ENCODE data around the gene STIMATE.

STIMATE gene

DNA sequence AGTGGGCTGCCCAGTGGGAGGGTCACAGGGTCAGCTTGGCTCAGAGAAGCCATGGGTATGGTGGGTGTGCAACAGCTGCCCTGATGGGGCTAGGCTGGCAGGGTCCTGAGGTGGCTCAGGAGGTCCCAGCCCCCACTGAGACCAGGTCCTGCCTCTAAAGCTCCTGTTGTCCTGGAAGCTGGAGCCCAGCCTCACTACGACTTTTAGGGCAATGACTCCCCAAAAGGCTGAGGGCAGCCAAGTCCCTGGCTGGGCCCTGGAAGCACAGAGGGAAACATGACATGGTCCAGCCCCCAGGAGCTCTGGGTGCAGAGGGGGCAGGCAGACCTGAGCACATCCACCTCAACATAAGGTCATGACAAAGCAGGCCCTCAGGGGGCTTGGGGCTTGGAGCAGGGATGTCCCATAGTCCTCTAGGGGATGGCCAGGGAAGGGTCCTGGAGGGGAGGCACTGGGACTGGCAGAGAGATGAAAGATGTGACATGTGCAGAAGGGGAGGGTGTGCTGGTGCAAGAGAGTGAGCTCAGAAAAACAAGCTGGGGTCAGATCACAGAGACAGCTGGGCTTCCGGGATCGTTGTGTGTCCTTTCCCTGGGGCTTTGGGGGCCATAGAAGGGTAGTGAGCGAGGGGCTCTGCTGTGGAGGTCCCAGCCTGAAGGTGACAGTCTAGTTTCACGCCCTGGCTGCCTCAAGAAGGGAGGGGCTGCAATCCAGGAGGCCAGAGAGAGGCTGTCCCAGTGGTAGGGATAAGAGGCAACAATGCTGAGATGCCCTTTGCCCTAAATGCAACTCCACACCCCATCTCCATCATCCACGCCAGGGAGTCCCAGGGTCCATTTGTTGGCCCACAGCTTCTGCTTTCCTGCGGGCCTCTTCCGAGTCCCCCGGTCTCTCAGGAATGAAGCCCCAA, 103.4 kb downstream of the STIMATE start:
- Histone ChIP-seq H3K4me3 (ENCODE audit: low read depth, low read length, poor library complexity, severe bottlenecking) (no peak overlapping the region), H3K36me3 (ENCODE audit: insufficient read depth, low read length) (no peaks in the 10 kb centered on the region), H3K9ac (ENCODE audit: low read length) (no peak overlapping the region), H3K79me2 (ENCODE audit: insufficient read depth, low read length) (no peaks in the 10 kb centered on the region), H3F3A (ENCODE audit: insufficient read depth, low read length) (no peaks in the 10 kb centered on the region), H3K4me2 (ENCODE audit: low read length) (no peak overlapping the region), H2AFZ (ENCODE audit: low read length) (no peak overlapping the region), H3K4me1 (ENCODE audit: insufficient read depth, low read length, severe bottlenecking) (no peaks in the 10 kb centered on the region), H3K27ac (ENCODE audit: low read depth, low read length, poor library complexity, severe bottlenecking) (no peak overlapping the region), H3K27me3 (ENCODE audit: insufficient read depth, low read length) (no peaks in the 10 kb centered on the region; the same call in 1 of the 2 replicates), H4K20me1 (ENCODE audit: insufficient read depth, low read length) (no peaks in the 10 kb centered on the region), H3K9me3 (ENCODE audit: low read length) (no peaks in the 10 kb centered on the region), H3K9me2 (ENCODE audit: low read depth, low read length) (no peaks in the 10 kb centered on the region)
- TF ChIP-seq EZH2 (IDR thresholded peaks at IDR 0.05; ENCODE audit: borderline replicate concordance, low read length) (no peak), CTCF (IDR thresholded peaks at IDR 0.05; ENCODE audit: low read length) (no peak)

GRCh38 chr3:52792961-52793695, 104.2 kb downstream of the STIMATE start:
- H3K4me3 ChIP-seq (ENCODE audit: low read depth, low read length, poor library complexity, severe bottlenecking) = no peak overlapping the region
- no peak overlapping the region for H3K9ac ChIP-seq (ENCODE audit: low read length)
- H3K36me3 ChIP-seq (ENCODE audit: insufficient read depth, low read length) = no peaks in the 10 kb centered on the region
- no peaks in the 10 kb centered on the region for H3F3A ChIP-seq (ENCODE audit: insufficient read depth, low read length)
- no peaks in the 10 kb centered on the region; the same call in 1 of the 2 replicates for H3K27me3 ChIP-seq (ENCODE audit: insufficient read depth, low read length)
- H3K9me3 ChIP-seq (ENCODE audit: low read length) = no peaks in the 10 kb centered on the region
- H3K27ac ChIP-seq (ENCODE audit: low read depth, low read length, poor library complexity, severe bottlenecking) = no peak overlapping the region
- H3K4me2 ChIP-seq (ENCODE audit: low read length) = no peak overlapping the region
- H2AFZ ChIP-seq (ENCODE audit: low read length) = no peak overlapping the region
- no peaks in the 10 kb centered on the region for H3K79me2 ChIP-seq (ENCODE audit: insufficient read depth, low read length)
- H3K4me1 ChIP-seq (ENCODE audit: insufficient read depth, low read length, severe bottlenecking) = no peaks in the 10 kb centered on the region
- TF ChIP-seq EZH2 (IDR thresholded peaks at IDR 0.05; ENCODE audit: borderline replicate concordance, low read length) (no peak), CTCF (IDR thresholded peaks at IDR 0.05; ENCODE audit: low read length) (no peak)
- H4K20me1 ChIP-seq (ENCODE audit: insufficient read depth, low read length) = no peaks in the 10 kb centered on the region
- no peaks in the 10 kb centered on the region for H3K9me2 ChIP-seq (ENCODE audit: low read depth, low read length)

DNA sequence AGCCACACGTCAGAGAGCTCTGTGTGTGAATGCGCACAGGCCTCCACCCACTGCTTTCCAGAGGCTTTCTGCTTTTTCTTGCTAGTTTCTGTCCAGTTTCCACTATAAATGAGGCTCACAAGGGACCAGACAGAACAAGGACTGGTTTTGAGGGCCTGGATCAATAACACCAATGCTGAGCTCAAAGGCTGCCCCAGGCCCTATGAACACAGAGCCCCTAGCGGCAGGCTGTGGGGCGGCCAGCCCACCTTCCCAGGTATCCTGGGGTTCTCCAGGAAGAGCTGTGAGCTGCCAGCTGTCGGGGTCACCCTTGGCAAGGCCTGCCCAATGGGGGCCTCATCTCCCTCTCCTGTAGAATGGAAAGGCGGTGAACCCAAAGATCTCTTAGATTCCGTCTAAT, 104.9 kb downstream of the STIMATE start:
- no peak overlapping the region for H2AFZ ChIP-seq (ENCODE audit: low read length)

More for the DNA sequence above, 104.9 kb downstream of the STIMATE start:
- no peaks in the 10 kb centered on the region for H3K36me3 ChIP-seq (ENCODE audit: insufficient read depth, low read length)
- no peak overlapping the region for H3K9ac ChIP-seq (ENCODE audit: low read length)
- no peaks in the 10 kb centered on the region for H3F3A ChIP-seq (ENCODE audit: insufficient read depth, low read length)
- H3K27me3 ChIP-seq (ENCODE audit: insufficient read depth, low read length) = no peaks in the 10 kb centered on the region; the same call in 1 of the 2 replicates
- H3K9me3 ChIP-seq (ENCODE audit: low read length) = no peaks in the 10 kb centered on the region
- no peaks in the 10 kb centered on the region for H3K9me2 ChIP-seq (ENCODE audit: low read depth, low read length)
- no peak overlapping the region for H3K27ac ChIP-seq (ENCODE audit: low read depth, low read length, poor library complexity, severe bottlenecking)
- H3K4me2 ChIP-seq (ENCODE audit: low read length) = no peak overlapping the region
- H3K4me1 ChIP-seq (ENCODE audit: insufficient read depth, low read length, severe bottlenecking) = no peaks in the 10 kb centered on the region
- no peak overlapping the region for H3K4me3 ChIP-seq (ENCODE audit: low read depth, low read length, poor library complexity, severe bottlenecking)
- H4K20me1 ChIP-seq (ENCODE audit: insufficient read depth, low read length) = no peaks in the 10 kb centered on the region
- no peaks in the 10 kb centered on the region for H3K79me2 ChIP-seq (ENCODE audit: insufficient read depth, low read length)
- peak; percentile 53 for TF ChIP-seq CTCF (IDR thresholded peaks at IDR 0.05; ENCODE audit: low read length)
- TF ChIP-seq EZH2 (IDR thresholded peaks at IDR 0.05; ENCODE audit: borderline replicate concordance, low read length) = no peak
